ENCODE measurements around the gene ARHGEF37. TPM values are rescaled to one million over a fixed set of nuclear protein-coding genes. Genes with fewer than 3 reads are reported as not detected.

ARHGEF37 gene
- total and polyA plus RNA-seq, 2 of the 8 experiments (the other 6 are each of a cell fraction or from before 2014, with no cell fraction given) = 0.21 to 0.48 TPM

DNA sequence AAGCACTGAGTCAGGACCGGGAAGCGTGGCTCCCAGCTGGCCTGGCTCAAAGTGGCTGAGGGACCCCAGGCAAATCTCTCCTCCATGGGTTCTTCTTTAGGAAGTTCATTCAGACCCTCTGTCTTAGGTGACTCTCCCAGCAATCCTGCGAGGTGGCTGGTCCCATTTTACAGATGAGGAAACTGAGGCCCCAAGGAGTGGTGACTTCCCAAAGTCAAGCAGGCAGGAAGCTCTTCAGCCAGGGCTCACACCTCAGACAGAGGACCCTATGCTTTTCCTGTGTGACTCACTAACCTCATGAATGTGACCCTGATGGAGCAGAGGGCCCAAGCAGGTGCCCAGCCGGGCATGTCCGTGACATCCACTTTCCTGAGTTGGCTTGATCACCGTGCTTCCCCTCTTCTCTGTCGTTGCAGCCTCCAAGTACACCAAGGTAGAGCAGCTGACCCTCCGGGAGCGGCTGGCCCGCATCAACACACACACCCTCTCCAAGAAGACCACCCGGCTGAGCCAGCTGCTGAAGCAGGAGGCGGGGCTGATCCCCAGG, 36.5 kb downstream of the ARHGEF37 start:
- H3K27ac ChIP-seq (ENCODE audit: low read depth, low read length) = no peak overlapping the region
- no peak overlapping the region for H3K4me2 ChIP-seq (ENCODE audit: insufficient read depth in 1 of 2, low read depth in 2 of 2, low read length in 2 of 2)
- H3K4me1 ChIP-seq (replicated peaks in 1 of 4; ENCODE audit: control insufficient read depth in 3 of 4, insufficient read depth in 4 of 4, low read length in 3 of 4) = peaks cover 0 to 3% (median 0%) of the 10 kb centered on the region in 4 experiments; a peak in 1 of 7 replicates
- H3K9me3 ChIP-seq (ENCODE audit: insufficient read depth in 2 of 2, low read depth in 1 of 2, low read length in 1 of 2) = no peaks in the 10 kb centered on the region
- H2BK20ac ChIP-seq (ENCODE audit: low read length) = no peak overlapping the region
- ChIA-PET POLR2A (ENCODE audit: partially characterized antibody) (no interaction called here), CTCF (ENCODE audit: partially characterized antibody) (interaction anchor here (0.5 to 6.2 kb wide), 38 partner anchors 9 to 329 kb away, joined by 3 to 33 read pairs (median 5); partner anchors contain the start of gene ARHGEF37)
- H4K20me1 ChIP-seq (replicated peaks in 1 of 2; ENCODE audit: control insufficient read depth in 1 of 2, insufficient read depth in 2 of 2, low read length in 2 of 2) = no peaks in the 10 kb centered on the region
- no peak overlapping the region for H4K5ac ChIP-seq (ENCODE audit: insufficient read length, low read depth, low read length)
- no peaks in the 10 kb centered on the region for H3K23me2 ChIP-seq (ENCODE audit: low read depth, low read length)
- H2BK120ac ChIP-seq (replicated peaks; ENCODE audit: low read depth, low read length) = no peak overlapping the region
- H3K79me2 ChIP-seq (ENCODE audit: control insufficient read depth in 1 of 2, insufficient read depth in 2 of 2, low read length in 2 of 2) = no peaks in the 10 kb centered on the region
- DNase-seq (ENCODE audit: low read depth in 1 of 2, low spot score in 2 of 2) (no peak), FAIRE-seq (no peak)
- H3K27me3 ChIP-seq (replicated peaks in 1 of 4; ENCODE audit: control insufficient read depth in 3 of 4, extremely low read depth in 1 of 4, insufficient read depth in 3 of 4, low read length in 3 of 4) = no peaks in the 10 kb centered on the region
- no peaks in the 10 kb centered on the region; the same call in 1 of the 2 replicates for H3K79me1 ChIP-seq (ENCODE audit: low read depth, low read length)
- no peak overlapping the region for H4K91ac ChIP-seq (replicated peaks; ENCODE audit: insufficient read length, low read length)
- no peak overlapping the region for H2AFZ ChIP-seq (ENCODE audit: low read length)
- no peak overlapping the region for H2BK12ac ChIP-seq (ENCODE audit: low read depth, low read length)
- no peak overlapping the region for H3K14ac ChIP-seq (ENCODE audit: insufficient read length)
- H3K23ac ChIP-seq (ENCODE audit: insufficient read length) = no peak overlapping the region
- H3K56ac ChIP-seq (replicated peaks; ENCODE audit: insufficient read length, low read depth, low read length) = no peak overlapping the region
- H2AK5ac ChIP-seq (ENCODE audit: low read depth, low read length) = no peak overlapping the region
- no peaks in the 10 kb centered on the region for H3K36me3 ChIP-seq (ENCODE audit: control insufficient read depth in 2 of 4, insufficient read depth in 4 of 4, low read length in 3 of 4)
- no peak overlapping the region for H3K4ac ChIP-seq (replicated peaks; ENCODE audit: insufficient read length, low read depth, low read length)
- H3K4me3 ChIP-seq (ENCODE audit: extremely low read depth in 1 of 4, insufficient read depth in 2 of 4, low read depth in 3 of 4, low read length in 4 of 4) = no peak overlapping the region
- H2BK5ac ChIP-seq (ENCODE audit: low read depth, low read length) = no peak overlapping the region
- H4K8ac ChIP-seq (ENCODE audit: extremely low read depth, insufficient read depth, low read length) = no peak overlapping the region
- H3K9ac ChIP-seq (replicated peaks in 1 of 4; ENCODE audit: extremely low read depth in 1 of 4, low read depth in 3 of 4, low read length in 3 of 4) = no peak overlapping the region
- no peak overlapping the region for H2BK15ac ChIP-seq (ENCODE audit: low read length)
- H3K18ac ChIP-seq (ENCODE audit: extremely low read depth, low read length) = no peak overlapping the region
- WGBS, 2 experiments (ENCODE audit: extremely low coverage in 1 of 2, insufficient coverage in 1 of 2, insufficient read length in 1 of 2, insufficient replicate concordance in 2 of 2, low coverage in 1 of 2, low lambda C conversion rate in 2 of 2, missing lambda C conversion rate in 1 of 2) = 92% methylated on average over 11 of the region's 12 CpGs; no CpG with 5 or more reads in 1 of the 2 experiments
- TF ChIP-seq KDM5A (IDR thresholded peaks at IDR 0.05; ENCODE audit: low read length) (no peak), RXRA (IDR thresholded peaks at IDR 0.05; ENCODE audit: insufficient read depth, low read depth, low read length) (no peak), RAD21 (IDR thresholded peaks at IDR 0.05 in 1 of 2, conservative IDR thresholded peaks at IDR 0.05 in 1 of 2; ENCODE audit: low read depth in 2 of 2, low read length in 2 of 2) (no peak), YY1 (IDR thresholded peaks at IDR 0.05; ENCODE audit: low read depth, low read length) (no peak), CBX8 (IDR thresholded peaks at IDR 0.05; ENCODE audit: borderline replicate concordance, low read depth, low read length) (no peak), BACH1 (IDR thresholded peaks at IDR 0.05; ENCODE audit: low read length) (no peak), ATF3 (IDR thresholded peaks at IDR 0.05; ENCODE audit: insufficient read depth, low read depth, low read length) (no peak), TEAD4 (IDR thresholded peaks at IDR 0.05; ENCODE audit: low read depth, low read length) (no peak), TBP (IDR thresholded peaks at IDR 0.05; ENCODE audit: low read depth, low read length) (no peak), GTF2F1 (IDR thresholded peaks at IDR 0.05; ENCODE audit: borderline replicate concordance, low read depth, low read length) (no peak)
- TF ChIP-seq, protein P1, sequence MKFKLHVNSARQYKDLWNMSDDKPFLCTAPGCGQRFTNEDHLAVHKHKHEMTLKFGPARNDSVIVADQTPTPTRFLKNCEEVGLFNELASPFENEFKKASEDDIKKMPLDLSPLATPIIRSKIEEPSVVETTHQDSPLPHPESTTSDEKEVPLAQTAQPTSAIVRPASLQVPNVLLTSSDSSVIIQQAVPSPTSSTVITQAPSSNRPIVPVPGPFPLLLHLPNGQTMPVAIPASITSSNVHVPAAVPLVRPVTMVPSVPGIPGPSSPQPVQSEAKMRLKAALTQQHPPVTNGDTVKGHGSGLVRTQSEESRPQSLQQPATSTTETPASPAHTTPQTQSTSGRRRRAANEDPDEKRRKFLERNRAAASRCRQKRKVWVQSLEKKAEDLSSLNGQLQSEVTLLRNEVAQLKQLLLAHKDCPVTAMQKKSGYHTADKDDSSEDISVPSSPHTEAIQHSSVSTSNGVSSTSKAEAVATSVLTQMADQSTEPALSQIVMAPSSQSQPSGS (IDR thresholded peaks at IDR 0.05; ENCODE audit: low read length) = no peak
